Choroid plexus epithelial cell (primary cell): Measurements from ENCODE around the gene NELFB.

Experiments used
- DNase-seq: peaks from one replicate; pipeline ENCODE4 v3.0.0-alpha.2; 2010; ENCODE audit warnings: low read depth
- H3K4me3 ChIP-seq: 2 replicates; pipeline ENCODE4 v1.5.1; 2011; ENCODE audit warnings: low read depth, mild to moderate bottlenecking, control low read depth, low read length, moderate library complexity
- CTCF ChIP-seq: conservative IDR thresholded peaks from 2 replicates; pipeline ENCODE4 v1.5.1; 2011; ENCODE audit warnings: low read depth, mild to moderate bottlenecking, control low read depth, inconsistent platforms, low read length, moderate library complexity

Gene NELFB

GRCh38 chr9:137314561-137315560 is 59.7 kb downstream of the NELFB start:
- no peak overlapping the region for H3K4me3 ChIP-seq
- DNase-seq: no peak
- TF ChIP-seq CTCF: no peak

- TF ChIP-seq CTCF: no peak
- H3K4me3 ChIP-seq: no peak overlapping the region
- DNase-seq: no peak
Observed at GRCh38 chr9:137315581-137316011, 60.5 kb downstream of the NELFB start.

- TF ChIP-seq CTCF: no peak
- H3K4me3 ChIP-seq: no peak overlapping the region
- no peak for DNase-seq
Observed at GRCh38 chr9:137316012-137316981, 61.2 kb downstream of the NELFB start.

GRCh38 chr9:137317021-137317717 is 62.0 kb downstream of the NELFB start:
- no peak for DNase-seq
- H3K4me3 ChIP-seq: no peak overlapping the region
- no peak for TF ChIP-seq CTCF

- DNase-seq: no peak
- no peak overlapping the region for H3K4me3 ChIP-seq
- no peak for TF ChIP-seq CTCF
Observed at GRCh38 chr9:137317718-137318511, 62.8 kb downstream of the NELFB start.

GRCh38 chr9:137318602-137319001 is 63.5 kb downstream of the NELFB start:
- DNase-seq: no peak
- H3K4me3 ChIP-seq: no peak overlapping the region
- TF ChIP-seq CTCF: no peak
